Lower leg skin (tissue), 3 donors: ENCODE results near the gene USP17L27.
"Not testable (repeated sequence)": the region's sequence is repeated elsewhere in the genome, so short reads cannot be mapped to it uniquely, and the experiment has no call there.

Experiments
- CTCF ChIP-seq, 3 donors: fragments of 450-650 bp; IDR thresholded peaks; one replicate each; pipeline ENCODE4 v1.5.1; 2016; ENCODE audit warnings: antibody characterized with exemption in 3 of 3, mild to moderate bottlenecking in 3 of 3, moderate library complexity in 2 of 3
- POLR2A ChIP-seq, 2 donors: fragments of 450-650 bp; IDR thresholded peaks; one replicate each; pipeline ENCODE4 v1.6.1; 2016 to 2017; ENCODE audit warnings: antibody characterized with exemption in 2 of 2, mild to moderate bottlenecking in 1 of 2, moderate library complexity in 1 of 2

- TF ChIP-seq POLR2A, CTCF (IDR thresholded peaks at IDR 0.05): not testable (repeated sequence)
Observed at GRCh38 chr4:9350866-9351265, 6.9 kb downstream of the USP17L27 start.
